Neural progenitor cell (in vitro differentiated cells): ENCODE results near the gene POLR2L. TPM values are rescaled to one million over a fixed set of nuclear protein-coding genes. Genes with fewer than 3 reads are reported as not detected.

Experiments
- DNase-seq: peaks from one replicate; pipeline ENCODE4 v3.0.0-alpha.2; 2016; ENCODE audit warnings: low spot score
- H2AFZ ChIP-seq: fragments of 200-600 bp; sonication (generic); replicated peaks from 2 replicates; pipeline ENCODE4 v1.6.1; 2016; ENCODE audit warnings: antibody characterized with exemption
- H3F3A ChIP-seq: fragments of 200-600 bp; sonication (generic); 2 replicates; pipeline ENCODE4 v1.6.1; 2016; ENCODE audit warnings: antibody characterized with exemption, low read depth
- H3K27ac ChIP-seq: fragments of 200-600 bp; sonication (generic); 2 replicates; pipeline ENCODE4 v1.5.1; 2016; ENCODE audit warnings: mild to moderate bottlenecking
- H3K27me3 ChIP-seq: fragments of 200-600 bp; sonication (generic); 2 replicates; pipeline ENCODE4 v1.6.1; 2016; ENCODE audit warnings: mild to moderate bottlenecking, moderate library complexity
- H3K36me3 ChIP-seq: fragments of 200-600 bp; sonication (generic); 2 replicates; pipeline ENCODE4 v1.5.1; 2016
- H3K4me1 ChIP-seq: fragments of 200-600 bp; sonication (generic); 2 replicates; pipeline ENCODE4 v1.6.1; 2016; ENCODE audit warnings: mixed run types
- H3K4me2 ChIP-seq: fragments of 200-600 bp; sonication (generic); 2 replicates; pipeline ENCODE4 v1.6.1; 2016
- H3K4me3 ChIP-seq: fragments of 200-600 bp; sonication (generic); 2 replicates; pipeline ENCODE4 v1.5.1; 2016
- H3K79me2 ChIP-seq: fragments of 200-600 bp; sonication (generic); 2 replicates; pipeline ENCODE4 v1.6.1; 2016; ENCODE audit warnings: low read depth
- H3K9ac ChIP-seq: fragments of 200-600 bp; sonication (generic); 2 replicates; pipeline ENCODE4 v1.6.1; 2016
- H3K9me3 ChIP-seq: fragments of 200-600 bp; sonication (generic); 2 replicates; pipeline ENCODE4 v1.5.1; 2016; ENCODE audit warnings: low read depth
- H4K20me1 ChIP-seq: fragments of 200-600 bp; sonication (generic); 2 replicates; pipeline ENCODE4 v1.6.1; 2016; ENCODE audit warnings: low read depth
- H3K27ac Mint-ChIP-seq: 3 replicates; pipeline ENCODE4 v1.8.0; 2021; ENCODE audit warnings: mixed read lengths
- H3K27me3 Mint-ChIP-seq: 2 replicates; pipeline ENCODE4 v1.8.0; 2022; ENCODE audit warnings: low read depth, mild to moderate bottlenecking, inconsistent platforms, moderate library complexity, mixed read lengths; ENCODE audit not compliant: insufficient read depth
- H3K36me3 Mint-ChIP-seq: 3 replicates; pipeline ENCODE4 v1.8.0; 2021; ENCODE audit warnings: mixed read lengths
- H3K4me1 Mint-ChIP-seq: 3 replicates; pipeline ENCODE4 v1.8.0; 2021; ENCODE audit warnings: mixed read lengths
- H3K4me3 Mint-ChIP-seq: 3 replicates; pipeline ENCODE4 v1.8.0; 2021; ENCODE audit warnings: mild to moderate bottlenecking, moderate library complexity, mixed read lengths
- H3K9me3 Mint-ChIP-seq: 3 replicates; pipeline ENCODE4 v1.8.0; 2020; ENCODE audit warnings: mixed read lengths
- EZH2 ChIP-seq: fragments of 200-600 bp; sonication (generic); IDR thresholded peaks from 2 replicates; pipeline ENCODE4 v1.6.1; 2017; ENCODE audit warnings: antibody characterized with exemption, mild to moderate bottlenecking, moderate library complexity
- EZH2phosphoT487 ChIP-seq: fragments of 200-600 bp; sonication (generic); IDR thresholded peaks from 2 replicates; pipeline ENCODE4 v1.6.1; 2017; ENCODE audit warnings: antibody characterized with exemption
- total RNA-seq: library from RNA; depleted of rRNA; stranded (reverse); fragments of >200 nt; gene quantifications from 2 replicates; pipeline ENCODE4 v1.2.3, GENCODE V29; 2015; ENCODE audit warnings: low replicate concordance
- TF ChIP-seq, protein P1 (sequence below): fragments of 200-600 bp; sonication (generic); IDR thresholded peaks from 2 replicates; pipeline ENCODE4 v1.5.1; 2017; ENCODE audit warnings: antibody characterized with exemption, mild to moderate bottlenecking

The POLR2L gene
- total RNA-seq, 1 donor from 2014 or later, result 12.9 TPM

GRCh38 chr11:793556-793955 lies 48.8 kb downstream of the POLR2L start:
- Histone ChIP-seq H3K79me2 (peaks cover 14% of the 10 kb centered on the region), H3K36me3 (no peaks in the 10 kb centered on the region), H3K27me3 (no peaks in the 10 kb centered on the region), H3K4me1 (peaks cover 33% of the 10 kb centered on the region), H3K9ac (no peak overlapping the region), H3K9me3 (no peaks in the 10 kb centered on the region), H2AFZ (no peak overlapping the region), H3F3A (peaks cover 26% of the 10 kb centered on the region), H3K27ac (no peak overlapping the region), H3K4me3 (no peak overlapping the region), H4K20me1 (peaks cover 43% of the 10 kb centered on the region), H3K4me2 (no peak overlapping the region)
- H3K27me3 Mint-ChIP-seq, result peaks cover 7% of the 10 kb centered on the region
- H3K9me3 Mint-ChIP-seq, result no peaks in the 10 kb centered on the region
- H3K36me3 Mint-ChIP-seq, result peaks cover 2% of the 10 kb centered on the region
- no peak overlapping the region for H3K27ac Mint-ChIP-seq
- no peak for DNase-seq
- TF ChIP-seq, protein P1, sequence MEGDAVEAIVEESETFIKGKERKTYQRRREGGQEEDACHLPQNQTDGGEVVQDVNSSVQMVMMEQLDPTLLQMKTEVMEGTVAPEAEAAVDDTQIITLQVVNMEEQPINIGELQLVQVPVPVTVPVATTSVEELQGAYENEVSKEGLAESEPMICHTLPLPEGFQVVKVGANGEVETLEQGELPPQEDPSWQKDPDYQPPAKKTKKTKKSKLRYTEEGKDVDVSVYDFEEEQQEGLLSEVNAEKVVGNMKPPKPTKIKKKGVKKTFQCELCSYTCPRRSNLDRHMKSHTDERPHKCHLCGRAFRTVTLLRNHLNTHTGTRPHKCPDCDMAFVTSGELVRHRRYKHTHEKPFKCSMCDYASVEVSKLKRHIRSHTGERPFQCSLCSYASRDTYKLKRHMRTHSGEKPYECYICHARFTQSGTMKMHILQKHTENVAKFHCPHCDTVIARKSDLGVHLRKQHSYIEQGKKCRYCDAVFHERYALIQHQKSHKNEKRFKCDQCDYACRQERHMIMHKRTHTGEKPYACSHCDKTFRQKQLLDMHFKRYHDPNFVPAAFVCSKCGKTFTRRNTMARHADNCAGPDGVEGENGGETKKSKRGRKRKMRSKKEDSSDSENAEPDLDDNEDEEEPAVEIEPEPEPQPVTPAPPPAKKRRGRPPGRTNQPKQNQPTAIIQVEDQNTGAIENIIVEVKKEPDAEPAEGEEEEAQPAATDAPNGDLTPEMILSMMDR, result no peak
- no peak for TF ChIP-seq EZH2
- TF ChIP-seq EZH2phosphoT487, result no peak
- H3K4me3 Mint-ChIP-seq, result no peak overlapping the region
- H3K4me1 Mint-ChIP-seq, result peaks cover 20% of the 10 kb centered on the region

GRCh38 chr11:792873-793272 lies 49.5 kb downstream of the POLR2L start:
- no peak overlapping the region for H3K27ac Mint-ChIP-seq

GRCh38 chr11:792535-792821 lies 49.9 kb downstream of the POLR2L start:
- no peak overlapping the region for H3K27ac Mint-ChIP-seq
- H2AFZ ChIP-seq, result no peak overlapping the region
- no peak overlapping the region for H3K4me3 ChIP-seq
- no peak overlapping the region for H3K4me2 ChIP-seq
- peaks cover 33% of the 10 kb centered on the region for H3K4me1 ChIP-seq
- peaks cover 2% of the 10 kb centered on the region for H3K36me3 Mint-ChIP-seq
- peaks cover 26% of the 10 kb centered on the region for H3F3A ChIP-seq
- H3K36me3 ChIP-seq, result no peaks in the 10 kb centered on the region
- peaks cover 14% of the 10 kb centered on the region for H3K79me2 ChIP-seq
- H3K9me3 Mint-ChIP-seq, result no peaks in the 10 kb centered on the region
- no peak overlapping the region for H3K27ac ChIP-seq
- H4K20me1 ChIP-seq, result peaks cover 44% of the 10 kb centered on the region
- H3K27me3 ChIP-seq, result no peaks in the 10 kb centered on the region
- peaks cover 20% of the 10 kb centered on the region for H3K4me1 Mint-ChIP-seq
- no peaks in the 10 kb centered on the region for H3K9me3 ChIP-seq
- no peak for TF ChIP-seq EZH2phosphoT487
- TF ChIP-seq, protein P1, result no peak
- no peak for TF ChIP-seq EZH2
- peaks cover 7% of the 10 kb centered on the region for H3K27me3 Mint-ChIP-seq
- H3K4me3 Mint-ChIP-seq, result no peak overlapping the region
- H3K9ac ChIP-seq, result no peak overlapping the region
- DNase-seq, result no peak

More at GRCh38 chr11:792873-793272, 49.5 kb downstream of the POLR2L start:
- Histone ChIP-seq H3K27me3 (no peaks in the 10 kb centered on the region), H3K79me2 (peaks cover 14% of the 10 kb centered on the region), H3K9me3 (no peaks in the 10 kb centered on the region), H2AFZ (no peak overlapping the region), H3K27ac (no peak overlapping the region), H3K9ac (no peak overlapping the region), H4K20me1 (peaks cover 41% of the 10 kb centered on the region), H3K36me3 (no peaks in the 10 kb centered on the region), H3K4me1 (peaks cover 33% of the 10 kb centered on the region), H3F3A (peaks cover 26% of the 10 kb centered on the region), H3K4me2 (no peak overlapping the region), H3K4me3 (no peak overlapping the region)
- H3K36me3 Mint-ChIP-seq, result peaks cover 2% of the 10 kb centered on the region
- DNase-seq, result no peak
- no peak for TF ChIP-seq EZH2
- H3K27me3 Mint-ChIP-seq, result peaks cover 7% of the 10 kb centered on the region
- H3K4me3 Mint-ChIP-seq, result no peak overlapping the region
- H3K9me3 Mint-ChIP-seq, result no peaks in the 10 kb centered on the region
- peaks cover 20% of the 10 kb centered on the region for H3K4me1 Mint-ChIP-seq

DNA sequence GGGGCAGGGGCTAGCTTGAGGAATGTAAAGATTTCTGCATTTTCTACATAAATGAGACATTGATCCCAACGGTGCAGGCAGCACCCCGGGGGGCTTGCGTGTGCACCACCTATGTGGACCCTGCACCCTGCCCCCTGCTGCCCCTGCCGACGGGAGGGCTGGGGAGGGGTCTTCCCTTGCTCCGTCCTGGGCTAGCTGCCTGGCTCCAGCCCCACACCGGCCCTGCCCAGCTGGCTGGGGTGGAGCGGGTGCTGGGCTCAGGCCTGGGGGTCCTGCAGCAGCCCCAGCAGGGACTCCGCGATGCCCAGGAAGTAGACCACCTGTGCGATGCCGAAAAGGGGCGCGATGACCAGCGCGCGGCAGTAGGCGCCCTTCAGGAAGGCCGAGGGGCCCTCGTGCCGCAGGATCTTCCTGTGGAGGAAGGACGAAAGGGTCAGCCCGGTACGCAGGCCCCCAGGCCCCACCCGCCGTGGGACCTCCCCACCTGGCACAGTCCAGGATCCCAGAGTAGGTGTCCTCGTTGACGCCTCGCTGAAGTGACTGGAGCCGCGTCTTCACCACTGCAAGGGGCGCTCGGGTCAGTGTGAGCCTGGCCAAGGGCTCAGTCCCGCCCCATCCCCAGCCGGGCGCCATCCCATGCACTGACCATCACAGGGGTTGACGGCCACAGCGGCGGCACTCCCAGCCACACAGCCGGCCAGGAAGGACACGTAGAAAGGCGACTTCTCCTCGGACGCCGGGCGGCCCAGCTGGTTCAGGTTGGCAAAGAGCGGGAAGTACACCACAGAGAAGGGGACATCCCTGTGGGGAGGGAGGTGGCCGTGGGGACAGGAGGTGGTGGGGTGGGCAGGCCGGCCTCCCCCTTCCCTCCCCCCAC lies 50.4 kb downstream of the POLR2L start:
- Mint-ChIP-seq H3K36me3 (peaks cover 2% of the 10 kb centered on the region), H3K27me3 (peaks cover 6% of the 10 kb centered on the region), H3K27ac (no peak overlapping the region), H3K4me3 (no peak overlapping the region), H3K4me1 (peaks cover 16% of the 10 kb centered on the region), H3K9me3 (no peaks in the 10 kb centered on the region)
- Histone ChIP-seq H3K9ac (no peak overlapping the region), H3K4me3 (no peak overlapping the region), H3F3A (peaks cover 26% of the 10 kb centered on the region), H2AFZ (no peak overlapping the region), H3K9me3 (no peaks in the 10 kb centered on the region), H4K20me1 (peaks cover 48% of the 10 kb centered on the region), H3K27me3 (no peaks in the 10 kb centered on the region), H3K4me1 (peaks cover 32% of the 10 kb centered on the region), H3K4me2 (no peak overlapping the region), H3K79me2 (peaks cover 12% of the 10 kb centered on the region), H3K36me3 (no peaks in the 10 kb centered on the region), H3K27ac (no peak overlapping the region)
- no peak for TF ChIP-seq EZH2
- TF ChIP-seq EZH2phosphoT487, result no peak
- TF ChIP-seq, protein P1, result no peak
- no peak for DNase-seq
